GM23338 (cell line): ENCODE results near the gene ZNF444.

Experiments
- CTCF ChIP-seq, 2 experiments: fragments of 200-600 bp in 1 of 2; sonication (generic) in 1 of 2; conservative IDR thresholded peaks; 2 replicates each; pipeline versions ENCODE4 v1.5.1 to v1.6.1; 2016 to 2017; ENCODE audit warnings: antibody characterized with exemption in 2 of 2, low read depth in 2 of 2, mild to moderate bottlenecking in 2 of 2, moderate library complexity in 1 of 2
- EZH2 ChIP-seq: fragments of 200-600 bp; sonication (generic); IDR thresholded peaks from one replicate; pipeline ENCODE4 v1.8.0; 2017; ENCODE audit warnings: antibody characterized with exemption, mild to moderate bottlenecking, low read depth; ENCODE audit not compliant: unreplicated experiment
- EZH2phosphoT487 ChIP-seq: fragments of 200-600 bp; sonication (generic); IDR thresholded peaks from one replicate; pipeline ENCODE4 v1.8.1; 2018; ENCODE audit warnings: antibody characterized with exemption; ENCODE audit not compliant: unreplicated experiment
- JUNB ChIP-seq: IDR thresholded peaks from one replicate; pipeline ENCODE4 v1.6.1; 2016; ENCODE audit warnings: antibody characterized with exemption; ENCODE audit not compliant: unreplicated experiment
- POLR2AphosphoS5 ChIP-seq: IDR thresholded peaks from 2 replicates; pipeline ENCODE4 v1.6.1; 2016; ENCODE audit warnings: antibody characterized with exemption, low read depth
- STAT1 ChIP-seq: IDR thresholded peaks from one replicate; pipeline ENCODE4 v1.6.1; 2016; ENCODE audit warnings: antibody characterized with exemption; ENCODE audit not compliant: unreplicated experiment
- TF ChIP-seq, protein P1 (sequence below): IDR thresholded peaks from one replicate; pipeline ENCODE4 v1.6.1; 2018; ENCODE audit warnings: antibody characterized with exemption; ENCODE audit not compliant: unreplicated experiment

DNA sequence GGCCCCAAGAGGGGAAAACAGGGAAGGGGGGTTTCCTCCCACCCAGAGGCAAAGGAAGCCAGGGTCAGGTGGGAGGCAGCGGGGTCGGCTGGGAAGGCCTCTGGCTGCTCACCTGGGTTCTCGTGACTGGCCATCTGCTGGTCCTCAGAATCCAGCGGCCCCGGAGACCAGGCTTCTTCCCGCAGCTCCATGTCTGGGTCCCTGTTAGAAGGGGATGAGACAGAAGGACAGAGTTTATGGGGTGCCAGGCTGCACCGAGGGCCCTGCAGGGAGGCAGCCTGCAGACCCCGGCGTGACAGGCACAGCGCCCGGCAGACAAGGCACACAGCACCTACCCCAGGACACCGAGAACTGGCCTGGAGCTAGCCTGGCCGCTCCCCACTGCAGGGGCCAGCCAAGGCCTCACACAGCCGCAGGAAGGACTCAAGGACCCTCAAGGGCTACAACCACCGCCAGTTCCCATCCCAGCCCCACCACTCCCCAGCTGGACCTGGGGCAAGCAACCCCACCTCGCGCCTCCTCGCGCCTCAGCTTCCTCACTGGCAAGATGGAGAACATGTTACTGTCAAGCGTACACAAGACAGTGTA, 38.0 kb upstream of the ZNF444 start:
- TF ChIP-seq EZH2phosphoT487 (no peak), CTCF (conservative IDR thresholded peaks at IDR 0.05; ENCODE audit: low read depth in 2 of 2) (no peak), POLR2AphosphoS5 (no peak), JUNB (no peak), STAT1 (no peak), EZH2 (no peak)
- TF ChIP-seq, protein P1, sequence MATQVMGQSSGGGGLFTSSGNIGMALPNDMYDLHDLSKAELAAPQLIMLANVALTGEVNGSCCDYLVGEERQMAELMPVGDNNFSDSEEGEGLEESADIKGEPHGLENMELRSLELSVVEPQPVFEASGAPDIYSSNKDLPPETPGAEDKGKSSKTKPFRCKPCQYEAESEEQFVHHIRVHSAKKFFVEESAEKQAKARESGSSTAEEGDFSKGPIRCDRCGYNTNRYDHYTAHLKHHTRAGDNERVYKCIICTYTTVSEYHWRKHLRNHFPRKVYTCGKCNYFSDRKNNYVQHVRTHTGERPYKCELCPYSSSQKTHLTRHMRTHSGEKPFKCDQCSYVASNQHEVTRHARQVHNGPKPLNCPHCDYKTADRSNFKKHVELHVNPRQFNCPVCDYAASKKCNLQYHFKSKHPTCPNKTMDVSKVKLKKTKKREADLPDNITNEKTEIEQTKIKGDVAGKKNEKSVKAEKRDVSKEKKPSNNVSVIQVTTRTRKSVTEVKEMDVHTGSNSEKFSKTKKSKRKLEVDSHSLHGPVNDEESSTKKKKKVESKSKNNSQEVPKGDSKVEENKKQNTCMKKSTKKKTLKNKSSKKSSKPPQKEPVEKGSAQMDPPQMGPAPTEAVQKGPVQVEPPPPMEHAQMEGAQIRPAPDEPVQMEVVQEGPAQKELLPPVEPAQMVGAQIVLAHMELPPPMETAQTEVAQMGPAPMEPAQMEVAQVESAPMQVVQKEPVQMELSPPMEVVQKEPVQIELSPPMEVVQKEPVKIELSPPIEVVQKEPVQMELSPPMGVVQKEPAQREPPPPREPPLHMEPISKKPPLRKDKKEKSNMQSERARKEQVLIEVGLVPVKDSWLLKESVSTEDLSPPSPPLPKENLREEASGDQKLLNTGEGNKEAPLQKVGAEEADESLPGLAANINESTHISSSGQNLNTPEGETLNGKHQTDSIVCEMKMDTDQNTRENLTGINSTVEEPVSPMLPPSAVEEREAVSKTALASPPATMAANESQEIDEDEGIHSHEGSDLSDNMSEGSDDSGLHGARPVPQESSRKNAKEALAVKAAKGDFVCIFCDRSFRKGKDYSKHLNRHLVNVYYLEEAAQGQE = no peak
